Measurements from ENCODE around the gene PCDHGB3. TPM values are rescaled to one million over a fixed set of nuclear protein-coding genes. Genes with fewer than 3 reads are reported as not detected.
"Not testable (repeated sequence)": the region's sequence is repeated elsewhere in the genome, so short reads cannot be mapped to it uniquely, and the experiment has no call there.

Gene PCDHGB3
- total and polyA plus RNA-seq, 3 donors from 2014 or later: 0.74 to 17.1 (median 11.3) TPM

GRCh38 chr5:141366016-141366896, 3.8 kb upstream of the PCDHGB3 start:
- Histone ChIP-seq H3K36me3 (ENCODE audit: low read depth, missing control alignments) (no peaks in the 10 kb centered on the region), H3K4me3 (no peak overlapping the region), H3K4me1 (no peaks in the 10 kb centered on the region), H3K27ac (no peak overlapping the region), H3K27me3 (no peaks in the 10 kb centered on the region), H3K9me3 (no peaks in the 10 kb centered on the region)
- DNase-seq: no peak
- WGBS, 2 donors: 28 to 34% methylated on average over 22 to 46 of the region's 46 CpGs
- intact Hi-C loops (cut with DNase I; ENCODE audit: low total_unique reads): no loop called here
- TF ChIP-seq POLR2A (IDR thresholded peaks at IDR 0.05): no peak
- TF ChIP-seq, protein P1, sequence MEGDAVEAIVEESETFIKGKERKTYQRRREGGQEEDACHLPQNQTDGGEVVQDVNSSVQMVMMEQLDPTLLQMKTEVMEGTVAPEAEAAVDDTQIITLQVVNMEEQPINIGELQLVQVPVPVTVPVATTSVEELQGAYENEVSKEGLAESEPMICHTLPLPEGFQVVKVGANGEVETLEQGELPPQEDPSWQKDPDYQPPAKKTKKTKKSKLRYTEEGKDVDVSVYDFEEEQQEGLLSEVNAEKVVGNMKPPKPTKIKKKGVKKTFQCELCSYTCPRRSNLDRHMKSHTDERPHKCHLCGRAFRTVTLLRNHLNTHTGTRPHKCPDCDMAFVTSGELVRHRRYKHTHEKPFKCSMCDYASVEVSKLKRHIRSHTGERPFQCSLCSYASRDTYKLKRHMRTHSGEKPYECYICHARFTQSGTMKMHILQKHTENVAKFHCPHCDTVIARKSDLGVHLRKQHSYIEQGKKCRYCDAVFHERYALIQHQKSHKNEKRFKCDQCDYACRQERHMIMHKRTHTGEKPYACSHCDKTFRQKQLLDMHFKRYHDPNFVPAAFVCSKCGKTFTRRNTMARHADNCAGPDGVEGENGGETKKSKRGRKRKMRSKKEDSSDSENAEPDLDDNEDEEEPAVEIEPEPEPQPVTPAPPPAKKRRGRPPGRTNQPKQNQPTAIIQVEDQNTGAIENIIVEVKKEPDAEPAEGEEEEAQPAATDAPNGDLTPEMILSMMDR (IDR thresholded peaks at IDR 0.05): no peak

DNA sequence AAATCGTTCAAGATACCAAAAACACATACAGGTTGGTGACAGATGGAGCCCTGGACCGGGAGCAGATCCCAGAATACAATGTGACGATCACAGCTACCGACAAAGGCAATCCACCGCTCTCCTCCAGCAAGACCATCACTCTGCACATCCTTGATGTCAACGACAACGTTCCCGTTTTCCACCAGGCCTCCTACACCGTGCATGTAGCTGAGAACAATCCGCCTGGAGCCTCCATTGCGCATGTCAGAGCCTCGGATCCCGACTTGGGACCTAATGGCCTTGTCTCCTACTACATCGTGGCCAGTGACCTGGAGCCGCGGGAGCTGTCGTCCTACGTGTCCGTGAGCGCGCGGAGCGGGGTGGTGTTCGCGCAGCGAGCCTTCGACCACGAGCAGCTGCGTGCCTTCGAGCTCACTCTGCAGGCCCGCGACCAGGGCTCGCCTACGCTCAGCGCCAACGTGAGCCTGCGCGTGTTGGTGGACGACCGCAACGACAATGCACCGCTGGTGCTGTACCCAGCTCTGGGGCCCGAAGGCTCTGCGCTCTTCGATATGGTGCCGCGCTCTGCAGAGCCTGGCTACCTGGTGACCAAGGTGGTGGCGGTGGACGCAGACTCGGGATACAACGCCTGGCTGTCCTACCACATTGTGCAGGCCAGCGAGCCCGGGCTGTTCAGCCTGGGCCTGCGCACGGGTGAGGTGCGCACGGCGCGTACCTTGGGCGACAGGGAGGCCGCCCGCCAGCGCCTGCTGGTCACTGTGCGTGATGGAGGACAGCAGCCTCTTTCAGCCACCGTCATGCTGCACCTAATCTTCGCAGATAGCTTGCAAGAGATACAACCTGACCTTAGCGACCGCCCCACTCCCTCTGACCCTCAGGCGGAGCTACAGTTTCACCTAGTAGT, 1.8 kb downstream of the PCDHGB3 start:
- no peak for DNase-seq
- WGBS, 2 donors: 18 to 23% methylated on average over 48 to 69 of the region's 69 CpGs
- Histone ChIP-seq H3K9me3 (no peaks in the 10 kb centered on the region), H3K27ac (no peak overlapping the region), H3K4me1 (no peaks in the 10 kb centered on the region), H3K4me3 (no peak overlapping the region), H3K27me3 (no peaks in the 10 kb centered on the region), H3K36me3 (ENCODE audit: low read depth, missing control alignments) (no peaks in the 10 kb centered on the region)
- TF ChIP-seq, protein P1 (IDR thresholded peaks at IDR 0.05): no peak
- TF ChIP-seq POLR2A (IDR thresholded peaks at IDR 0.05): no peak
- intact Hi-C loops (cut with DNase I; ENCODE audit: low total_unique reads): no loop called here

GRCh38 chr5:141373673-141374317, 3.8 kb downstream of the PCDHGB3 start, which contains the start of gene PCDHGA6:
PCDHGA6 (plus strand) TSS chr5:141373891; CDS start chr5:141374084, 193 bp downstream.
- Histone ChIP-seq H3K36me3 (ENCODE audit: low read depth, missing control alignments) (no peaks in the 10 kb centered on the region), H3K27ac (no peak within 1 kb of the TSS), H3K27me3 (no peaks in the 10 kb centered on the region), H3K4me3 (no peak within 1 kb of the TSS), H3K4me1 (no peaks in the 10 kb centered on the region), H3K9me3 (no peaks in the 10 kb centered on the region)
- WGBS, 2 donors: 9 to 12% methylated on average over 23 to 27 of the region's 27 CpGs
- intact Hi-C loops (cut with DNase I; ENCODE audit: low total_unique reads): no loop called here
- no peak for DNase-seq
- TF ChIP-seq POLR2A (IDR thresholded peaks at IDR 0.05): no peak
- TF ChIP-seq, protein P1 (IDR thresholded peaks at IDR 0.05): peak in 2 of 3 experiments; percentile 18 to 19

DNA sequence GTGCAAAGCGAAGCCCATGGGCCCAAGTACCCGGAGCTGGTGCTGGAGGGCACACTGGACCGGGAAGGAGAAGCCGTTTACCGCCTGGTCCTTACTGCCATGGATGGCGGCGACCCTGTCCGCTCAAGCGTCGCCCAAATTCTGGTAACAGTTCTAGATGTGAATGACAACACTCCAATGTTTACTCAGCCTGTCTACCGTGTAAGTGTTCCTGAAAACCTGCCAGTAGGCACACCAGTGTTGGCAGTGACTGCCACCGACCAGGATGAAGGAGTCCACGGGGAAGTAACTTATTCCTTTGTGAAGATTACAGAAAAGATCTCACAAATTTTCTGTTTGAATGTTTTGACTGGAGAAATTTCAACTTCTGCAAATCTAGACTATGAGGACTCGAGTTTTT, 4.6 kb downstream of the PCDHGB3 start:
- no peaks in the 10 kb centered on the region for H3K4me1 ChIP-seq
- H3K9me3 ChIP-seq: no peaks in the 10 kb centered on the region
- no peaks in the 10 kb centered on the region for H3K36me3 ChIP-seq (ENCODE audit: low read depth, missing control alignments)
- intact Hi-C loops (cut with DNase I; ENCODE audit: low total_unique reads): no loop called here
- 48% methylated on average over 12 to 14 of the region's 14 CpGs for WGBS, 2 donors
- no peak overlapping the region for H3K27ac ChIP-seq
- no peak overlapping the region for H3K4me3 ChIP-seq
- TF ChIP-seq POLR2A (IDR thresholded peaks at IDR 0.05): no peak
- TF ChIP-seq, protein P1 (IDR thresholded peaks at IDR 0.05): no peak
- DNase-seq: no peak
- H3K27me3 ChIP-seq: no peaks in the 10 kb centered on the region

- intact Hi-C loops (cut with DNase I; ENCODE audit: low total_unique reads); H3K9me3 ChIP-seq; H3K27me3 ChIP-seq; H3K27ac ChIP-seq; H3K4me3 ChIP-seq; H3K36me3 ChIP-seq (ENCODE audit: low read depth, missing control alignments); H3K4me1 ChIP-seq: not testable (repeated sequence)
- peak; percentile 65 for DNase-seq
- WGBS, 2 donors: 44% methylated on average over 38 of the region's 48 CpGs; no CpG with 5 or more reads in 1 of the 2 donors
Measured at GRCh38 chr5:141375444-141376155, 5.6 kb downstream of the PCDHGB3 start.
